NCI-H128 (cell line): ENCODE data around the gene PCDH9.

ENCODE experiments used
- DNase-seq: peaks from one replicate; lab custom pipeline; 2025; ENCODE audit not compliant: unreplicated experiment; lab: John Stamatoyannopoulos, UW

The PCDH9 gene

DNA sequence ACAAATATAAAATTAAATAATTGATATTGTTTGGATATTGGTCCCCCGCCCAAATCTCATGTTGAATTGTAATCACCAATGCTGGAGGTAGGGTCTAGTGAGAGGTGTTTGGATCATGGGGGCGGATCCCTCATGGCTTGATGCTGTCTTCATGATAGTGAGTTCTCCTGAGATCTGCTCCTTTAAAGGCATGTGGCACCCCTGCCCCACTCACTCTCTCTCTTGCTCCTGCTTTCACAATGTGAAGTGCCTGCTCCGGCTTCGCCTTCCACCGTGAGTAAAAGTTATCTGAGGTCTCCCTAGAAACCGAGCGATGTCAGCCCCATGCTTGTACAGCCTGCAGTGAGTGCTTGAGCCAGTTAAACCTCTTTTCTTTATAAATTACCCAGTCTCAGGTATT is 248.2 kb downstream of the PCDH9 start:
- DNase-seq, result no peak

DNA sequence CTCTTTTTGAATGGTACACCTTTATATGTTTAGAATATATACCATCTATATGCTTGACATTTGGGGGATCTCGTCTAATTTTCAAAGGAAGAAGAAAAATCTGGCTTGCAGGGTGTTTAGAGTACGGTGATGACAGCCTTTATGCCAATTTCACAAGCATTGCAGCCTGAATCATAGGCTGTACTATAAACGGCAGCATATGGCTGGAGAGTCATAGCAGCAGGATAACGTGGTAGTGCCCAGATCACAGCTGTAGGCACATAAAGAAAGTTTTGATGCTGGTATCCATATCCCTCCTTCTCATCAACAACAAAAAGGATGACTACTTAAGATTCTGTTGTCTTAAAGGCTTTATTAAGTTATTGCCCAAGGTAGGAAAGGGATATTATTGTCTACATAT is 253.0 kb downstream of the PCDH9 start:
- DNase-seq, result no peak

DNA sequence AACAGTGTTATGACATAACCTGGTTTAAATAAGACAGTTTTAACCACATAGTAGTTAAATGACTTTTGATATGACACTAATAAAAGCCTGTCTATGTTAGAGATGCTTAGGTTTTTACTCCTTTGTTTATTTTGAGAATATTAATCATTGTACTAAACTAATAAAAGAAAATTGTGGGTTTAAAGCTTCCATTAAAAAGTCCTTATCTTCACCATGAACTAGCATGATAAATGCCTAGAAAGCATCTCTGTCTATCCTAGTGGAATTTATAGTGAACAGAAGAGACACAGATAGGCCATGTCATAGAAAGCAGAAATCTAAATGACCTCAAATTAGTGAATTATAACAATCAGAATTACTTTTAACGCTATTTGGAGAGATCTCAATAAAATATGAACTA is 255.2 kb downstream of the PCDH9 start:
- DNase-seq, result no peak

DNA sequence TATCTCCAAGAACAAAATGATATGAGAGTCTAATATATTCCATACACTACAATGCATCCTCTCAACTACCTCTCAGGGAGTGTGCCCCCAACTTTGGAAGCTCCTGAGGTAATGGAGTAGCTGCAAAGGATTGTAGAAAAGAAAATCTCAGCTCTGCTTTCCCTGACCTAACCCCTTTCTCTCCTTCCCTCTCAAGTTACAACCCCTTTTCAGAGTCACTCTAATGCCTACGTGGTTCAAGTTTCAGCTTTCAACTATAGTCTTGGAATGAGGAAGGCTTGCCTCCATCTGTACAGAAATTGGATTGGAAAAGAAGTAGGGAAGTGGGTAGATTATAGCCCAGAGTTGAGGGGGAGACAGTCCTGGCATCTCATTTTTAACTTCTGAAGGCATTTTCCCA is 256.0 kb downstream of the PCDH9 start:
- DNase-seq, result no peak

DNA sequence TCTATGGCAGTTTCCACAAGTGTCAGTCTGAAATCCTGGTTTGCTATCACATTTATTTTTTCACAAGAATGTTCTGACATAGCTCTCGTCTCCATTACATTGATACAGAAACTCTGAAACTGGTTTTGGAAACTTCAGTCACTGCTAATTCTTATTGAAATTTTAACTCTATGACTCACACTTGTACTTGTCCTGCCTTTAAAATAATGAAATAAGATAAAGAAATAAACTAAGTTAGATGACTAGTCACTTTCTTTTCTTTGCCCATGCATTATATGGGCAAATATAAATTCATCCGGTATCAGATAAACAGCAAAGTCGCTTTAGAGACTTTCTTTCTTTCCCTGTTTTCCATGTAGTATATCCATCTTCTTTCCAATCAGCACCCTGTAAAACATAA is 257.5 kb downstream of the PCDH9 start:
- DNase-seq, result no peak

DNA sequence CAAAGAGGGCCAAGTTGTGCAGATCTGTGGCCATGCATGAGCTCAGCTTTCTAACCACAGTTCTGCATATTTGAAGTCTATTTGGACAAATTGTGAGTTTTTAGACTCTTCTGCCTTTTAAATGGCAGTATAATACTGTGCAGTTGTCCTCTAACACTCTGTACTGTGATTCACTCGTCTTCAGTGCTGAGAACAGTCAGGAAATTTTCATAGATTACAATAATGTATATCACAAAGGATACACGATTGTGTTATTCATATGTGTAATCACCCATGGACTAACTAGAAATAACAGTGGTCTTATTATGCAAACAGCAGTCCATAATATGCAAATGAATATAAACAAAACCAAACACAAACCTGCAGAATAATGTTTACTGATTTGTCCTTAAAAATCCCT is 259.1 kb downstream of the PCDH9 start:
- no peak for DNase-seq

DNA sequence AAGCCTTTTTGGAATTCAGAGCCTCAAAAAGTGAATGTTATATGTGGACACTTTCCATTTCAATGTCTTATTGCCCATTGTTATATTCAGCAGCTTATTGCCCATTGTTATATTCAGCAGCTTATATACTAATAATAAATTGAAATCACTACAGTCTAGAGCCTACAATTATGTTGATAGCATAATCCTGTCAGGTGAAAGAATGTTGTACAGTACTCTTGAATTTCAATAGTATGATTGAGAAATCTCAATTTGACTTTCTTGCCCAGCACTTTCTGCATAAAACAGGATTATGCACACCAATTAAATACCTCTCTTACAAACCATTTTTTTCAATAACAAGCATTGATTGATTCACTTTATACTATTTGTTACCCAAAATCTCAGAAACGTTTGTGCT is 260.8 kb downstream of the PCDH9 start:
- DNase-seq, result no peak

DNA sequence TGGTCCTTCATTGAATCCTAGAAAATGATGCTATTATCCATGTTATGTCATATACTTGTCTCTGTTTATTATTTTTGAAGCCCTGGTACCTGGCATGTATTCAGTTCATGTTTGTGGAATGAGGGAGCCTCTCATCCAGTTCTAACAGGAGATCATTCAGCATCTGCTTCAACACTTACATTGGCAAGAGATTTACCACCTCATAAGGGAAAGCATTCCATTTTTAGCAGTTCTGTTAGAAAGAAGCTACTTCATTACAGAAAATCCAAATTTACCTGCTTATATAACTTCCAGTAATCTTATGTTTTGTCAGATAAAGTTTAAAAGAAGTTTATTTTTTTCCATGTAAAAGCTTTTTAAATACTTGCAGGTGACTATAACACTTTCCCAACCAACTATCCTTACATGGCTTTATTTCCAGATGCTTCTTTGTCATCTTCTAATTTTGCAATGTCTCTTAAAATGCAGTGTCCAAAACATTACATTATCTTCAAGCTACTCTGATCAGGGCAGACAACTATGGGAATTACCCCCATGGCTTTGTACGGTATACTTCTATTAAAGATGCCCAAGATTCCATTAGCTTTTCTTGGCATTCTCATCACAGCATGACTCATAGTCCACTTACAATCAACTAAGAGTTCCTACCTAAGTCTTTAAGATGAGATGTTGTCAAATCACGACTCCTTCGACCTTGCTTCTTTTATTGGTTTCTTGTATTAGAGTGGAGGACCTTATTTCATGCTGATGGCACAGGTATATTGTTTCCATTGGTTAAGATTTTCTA is 262.1 kb downstream of the PCDH9 start:
- no peak for DNase-seq

DNA sequence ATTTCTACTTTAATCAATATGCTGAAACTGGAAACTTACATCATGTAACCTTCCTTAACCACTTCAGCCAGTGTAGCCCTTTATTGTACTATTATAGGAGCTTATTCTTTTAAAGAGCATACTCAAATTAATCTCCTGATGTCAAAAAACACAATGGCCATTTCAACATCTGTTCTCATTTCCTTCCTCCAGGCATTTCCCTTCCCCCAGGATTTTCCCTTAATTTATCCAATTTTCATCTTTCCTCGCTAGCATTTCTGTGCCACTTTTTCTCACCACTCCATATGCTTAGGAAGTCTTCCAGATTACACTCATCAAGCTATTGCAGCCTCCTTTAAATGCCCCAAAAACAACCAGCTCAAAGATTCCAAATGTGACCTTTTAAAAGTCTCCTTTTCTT is 265.0 kb downstream of the PCDH9 start:
- DNase-seq, result no peak

DNA sequence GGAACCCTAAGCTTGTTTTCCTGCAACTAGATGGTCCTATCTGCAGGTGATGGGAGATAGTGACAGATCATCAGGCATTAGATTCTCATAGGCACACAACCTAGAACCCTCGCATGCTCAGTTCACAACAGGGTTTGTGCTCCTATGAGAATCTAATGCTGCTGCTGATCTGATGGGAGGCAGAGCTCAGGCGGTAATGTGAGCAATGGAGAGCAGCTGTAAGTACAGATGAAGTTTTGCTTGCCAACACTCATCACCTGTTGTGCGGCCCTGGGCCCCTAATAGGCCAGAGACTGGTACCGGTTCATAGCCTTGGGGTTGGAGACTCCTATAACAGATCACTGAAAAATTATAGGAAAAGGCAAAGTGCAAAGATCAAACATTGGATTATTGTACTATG is 267.2 kb downstream of the PCDH9 start:
- DNase-seq, result no peak

DNA sequence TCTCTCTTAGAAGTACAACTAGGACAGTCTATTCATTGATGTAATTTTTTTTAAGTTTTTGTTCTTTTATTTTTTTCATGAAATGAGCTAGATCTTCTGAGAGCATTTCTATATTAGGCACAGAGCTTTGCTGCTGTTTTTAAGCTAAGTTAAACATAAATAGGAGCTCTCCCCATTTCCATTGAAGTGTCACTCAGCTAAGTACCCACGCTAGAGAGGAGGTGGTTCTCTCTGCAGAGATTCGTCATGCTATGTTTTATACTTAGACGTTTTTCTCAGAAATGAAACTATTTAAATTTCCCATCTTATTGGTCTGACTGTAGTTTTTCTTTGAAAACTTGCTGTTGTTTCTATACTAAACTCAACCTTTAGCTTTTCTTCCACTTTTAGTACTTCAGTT is 271.5 kb downstream of the PCDH9 start:
- DNase-seq, result no peak

DNA sequence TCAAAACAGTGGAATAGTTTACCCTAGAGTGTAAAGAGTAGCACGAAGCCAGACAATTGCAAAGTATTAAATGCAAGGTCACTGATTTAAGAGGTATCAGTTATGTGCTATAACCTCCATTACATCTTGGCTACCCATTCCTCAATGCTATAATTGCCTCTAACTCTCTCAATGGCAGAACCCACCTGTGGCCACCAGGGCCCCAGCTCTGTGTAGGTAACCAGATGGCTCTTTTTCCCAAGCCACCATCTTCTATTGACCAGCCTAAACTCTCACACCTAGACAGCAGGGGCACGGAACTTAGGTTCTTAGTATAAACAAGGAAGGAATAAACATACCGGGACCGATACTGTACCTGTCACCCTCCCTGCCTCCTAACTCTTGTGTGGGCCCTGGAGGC is 277.6 kb downstream of the PCDH9 start:
- no peak for DNase-seq

DNA sequence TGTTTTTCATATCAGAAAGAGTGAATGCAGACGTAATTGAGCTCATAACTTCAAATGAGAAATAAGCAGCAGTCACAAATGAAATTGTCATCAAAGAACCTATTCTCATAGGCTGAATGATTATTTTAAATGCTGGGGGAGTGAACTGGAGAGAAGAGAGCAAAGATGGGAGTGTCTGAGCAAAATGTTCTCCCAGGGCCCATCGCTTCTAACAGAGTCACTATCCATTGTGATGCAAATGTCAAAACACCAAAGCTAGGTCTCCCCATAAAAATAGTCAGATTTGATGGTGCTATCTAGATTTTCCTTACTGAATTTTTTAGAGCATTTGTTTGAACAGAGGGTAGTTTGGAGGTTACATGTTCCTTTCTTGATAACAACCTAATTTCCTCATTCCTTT is 278.7 kb downstream of the PCDH9 start:
- DNase-seq, result no peak

DNA sequence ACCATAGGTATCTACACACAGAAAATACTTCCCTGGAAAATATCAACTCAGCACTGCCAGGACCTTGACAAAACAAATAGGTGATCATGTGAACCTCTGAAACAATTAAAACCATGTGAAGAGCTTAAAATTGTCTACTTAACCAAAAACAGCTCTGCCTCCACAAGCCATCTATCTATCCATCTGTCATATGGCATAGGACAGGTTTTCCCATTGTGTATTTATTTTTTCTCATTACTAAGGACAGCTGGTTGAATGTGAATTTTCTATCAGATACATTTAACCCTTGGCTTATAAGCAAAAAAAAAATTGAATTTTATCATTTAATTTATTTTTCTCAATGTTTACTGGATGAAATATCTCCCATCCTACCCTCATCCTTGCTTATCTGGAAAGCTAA is 279.5 kb downstream of the PCDH9 start:
- no peak for DNase-seq

DNA sequence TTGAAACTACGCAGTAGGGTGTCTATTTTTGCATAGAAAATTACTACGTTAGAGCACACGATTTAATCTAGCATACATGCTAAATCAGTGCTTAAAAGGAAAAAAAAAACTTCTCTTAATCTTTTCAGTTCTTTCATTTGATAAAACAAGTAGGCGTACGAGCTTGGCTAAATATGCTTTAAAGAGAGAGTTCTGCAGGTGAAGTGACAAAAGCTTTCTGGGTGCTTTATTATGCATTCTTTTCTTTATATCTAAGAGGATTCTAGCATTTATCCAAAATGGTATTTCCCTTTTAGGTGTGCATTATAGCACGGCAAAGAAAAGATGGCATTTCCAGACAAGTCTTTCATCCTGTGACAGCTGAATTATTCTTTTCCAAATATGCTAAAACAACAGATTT is 281.2 kb downstream of the PCDH9 start:
- no peak for DNase-seq

DNA sequence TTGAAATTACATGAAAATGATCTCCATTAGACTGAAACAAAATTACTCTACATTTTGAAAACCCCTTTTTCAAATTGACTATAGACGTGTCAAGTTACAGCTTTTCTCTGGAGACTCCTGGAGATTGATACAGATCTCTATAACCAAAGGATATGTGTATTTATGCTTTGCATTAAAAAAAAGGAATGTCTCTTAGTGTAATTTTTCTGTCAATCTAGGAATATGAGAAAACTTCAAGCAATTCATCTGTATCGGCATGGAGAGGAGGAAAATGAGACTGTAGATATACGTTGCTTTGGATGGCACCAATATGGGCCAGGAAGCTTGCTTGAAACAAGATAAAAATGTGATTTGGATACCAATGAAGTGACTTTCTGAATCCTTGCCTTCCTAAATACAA is 286.6 kb downstream of the PCDH9 start:
- no peak for DNase-seq

DNA sequence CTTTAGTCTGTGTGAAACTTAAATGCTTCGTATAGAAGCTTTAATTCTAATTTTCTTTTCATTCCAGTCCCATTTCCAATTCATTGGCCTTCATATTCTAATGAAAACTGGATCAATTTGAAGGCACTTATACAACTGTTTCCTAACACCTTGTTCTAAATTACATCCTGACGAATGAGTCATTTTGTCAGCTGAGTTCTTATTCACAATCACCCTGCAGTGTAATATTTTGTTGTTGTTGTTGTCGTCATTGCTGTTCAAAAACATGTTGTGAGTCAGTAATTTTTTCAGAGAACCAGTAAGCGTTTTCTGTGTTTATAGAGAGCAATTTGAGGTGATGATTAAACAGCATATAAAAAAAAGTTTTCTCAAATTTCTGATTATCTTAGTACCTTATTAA is 290.0 kb downstream of the PCDH9 start:
- DNase-seq, result no peak

DNA sequence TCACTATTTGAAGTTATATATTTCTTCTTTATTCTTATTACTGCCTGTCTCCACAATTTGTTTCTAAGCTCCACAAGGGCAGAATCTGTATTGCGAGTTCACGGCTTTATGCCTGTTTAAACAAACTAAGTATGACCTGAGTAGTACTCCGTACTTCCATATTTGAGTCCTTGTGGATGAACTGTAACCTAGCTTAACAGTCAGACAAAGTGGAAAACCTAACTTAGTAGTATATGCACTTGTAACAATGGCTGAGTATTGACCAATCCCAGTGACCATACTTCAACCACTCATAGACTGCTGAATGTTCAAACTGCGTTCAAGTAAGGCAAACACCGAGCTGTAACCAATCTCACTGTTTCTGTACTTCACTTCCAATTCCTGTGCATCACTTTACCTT is 292.7 kb downstream of the PCDH9 start:
- DNase-seq, result no peak

DNA sequence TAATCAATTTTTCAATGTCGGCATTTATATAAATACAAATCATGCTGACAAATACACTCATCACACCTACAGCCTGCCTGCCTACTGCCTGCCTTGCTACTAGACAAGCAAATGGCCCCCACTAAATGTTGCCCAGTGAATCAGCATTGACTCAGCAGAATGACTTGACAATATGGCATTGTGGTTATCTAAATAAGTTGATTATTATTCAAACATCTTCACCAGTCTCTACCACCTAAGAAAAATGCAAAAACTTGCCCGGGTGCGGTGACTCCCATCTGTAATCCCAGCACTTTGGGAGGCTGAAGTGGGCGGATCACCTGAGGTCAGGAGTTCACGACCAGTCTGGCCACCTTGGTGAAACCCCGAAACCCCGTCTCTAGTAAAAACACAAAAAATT is 296.1 kb downstream of the PCDH9 start:
- DNase-seq, result no peak

DNA sequence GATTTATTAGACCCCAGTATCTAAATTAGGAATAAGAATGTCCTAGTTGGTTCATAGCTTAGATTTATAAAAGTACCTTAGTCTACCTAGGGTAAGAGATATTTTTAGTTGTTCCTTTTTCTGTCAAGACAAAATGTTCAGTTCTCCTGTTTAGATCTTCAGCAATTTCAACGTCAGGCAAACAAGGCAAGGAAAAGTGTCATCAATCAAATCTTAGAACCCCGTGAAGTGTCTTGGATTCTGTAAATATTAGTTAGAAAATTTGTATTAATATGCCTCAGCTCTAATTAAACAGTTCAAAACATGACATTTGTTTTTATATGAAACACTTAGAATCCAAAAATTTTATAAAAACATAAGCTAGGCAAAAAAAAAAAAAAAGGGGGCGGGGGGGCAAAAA is 296.6 kb downstream of the PCDH9 start:
- DNase-seq, result no peak

DNA sequence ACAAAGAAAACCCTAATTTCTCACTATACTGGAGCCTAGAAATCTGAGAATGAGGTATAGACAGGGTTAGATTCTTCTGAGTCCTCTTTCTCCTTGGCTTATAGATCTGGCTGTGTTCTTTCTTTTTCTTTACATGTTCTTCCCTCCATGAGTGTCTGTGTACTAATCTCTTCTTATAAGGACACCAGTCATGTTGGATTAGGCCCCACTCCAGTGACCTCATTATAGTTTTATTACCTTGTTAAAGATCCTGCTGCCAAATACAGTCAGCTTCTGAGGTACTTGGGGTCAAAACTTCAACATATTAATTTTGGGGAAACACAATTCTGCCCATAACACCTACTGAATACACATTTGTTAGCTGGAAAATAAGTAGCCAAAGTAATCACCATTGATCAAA is 302.6 kb downstream of the PCDH9 start:
- DNase-seq, result no peak

DNA sequence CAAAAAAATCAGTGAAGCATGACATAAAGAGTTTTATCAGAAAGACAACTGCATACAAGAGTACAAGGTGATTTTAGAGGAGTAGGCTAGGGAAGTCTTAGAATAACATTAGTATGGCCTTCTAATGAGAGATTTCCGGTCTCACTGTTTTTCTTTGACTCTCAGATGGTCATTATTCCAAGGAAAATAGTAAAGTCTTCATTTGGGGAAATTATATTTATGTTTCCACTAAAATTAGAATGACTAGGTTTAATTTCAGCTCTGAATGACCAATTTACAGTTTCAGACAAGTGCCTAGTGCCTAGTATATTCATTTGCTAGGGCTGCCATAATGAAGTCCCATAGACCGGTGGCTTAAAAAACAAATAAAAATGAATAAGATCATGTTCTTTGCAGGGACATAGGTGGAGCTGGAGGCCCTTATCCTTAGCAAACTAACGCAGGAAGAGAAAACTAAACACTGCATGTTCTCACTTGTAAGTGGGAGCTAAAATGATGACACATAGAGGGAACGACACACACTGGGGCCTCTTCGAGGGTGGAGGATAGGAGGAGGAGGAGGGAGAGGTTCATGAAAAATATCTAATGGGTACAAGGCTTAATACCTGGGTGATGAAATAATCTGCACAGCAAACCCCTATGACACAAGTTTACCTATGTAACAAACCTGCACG is 303.1 kb downstream of the PCDH9 start:
- no peak for DNase-seq
